NT2/D1 (cell line): ENCODE results near the gene SCP2.

Experiments
- SUZ12 ChIP-seq: IDR thresholded peaks from 2 replicates; pipeline ENCODE4 v1.6.1; 2011; ENCODE audit not compliant: insufficient read length, insufficient read depth; ENCODE audit errors: extremely low read depth
- ZNF274 ChIP-seq: IDR thresholded peaks from 2 replicates; pipeline ENCODE4 v1.6.1; 2011; ENCODE audit warnings: mild to moderate bottlenecking, low read depth, low read length

DNA sequence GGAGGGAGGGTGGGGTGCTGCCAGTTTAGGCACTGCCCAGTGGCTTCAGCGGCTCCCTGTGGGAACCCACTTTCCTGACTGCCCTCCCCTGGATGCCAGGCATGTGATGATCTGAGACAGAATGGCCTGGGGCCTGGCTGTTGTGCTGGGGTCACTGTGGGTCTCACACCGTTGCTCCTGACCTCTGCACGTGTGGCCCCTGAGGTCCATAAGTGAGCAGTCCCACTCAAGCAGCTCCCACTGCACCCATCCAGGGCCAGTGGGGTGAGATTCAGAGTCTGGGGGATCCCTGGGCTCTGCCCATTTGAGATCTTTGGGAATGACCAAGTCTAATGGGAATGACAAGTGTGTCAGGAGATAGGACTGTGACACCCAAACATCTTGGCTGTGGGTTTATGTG is 153.0 kb downstream of the SCP2 start:
- TF ChIP-seq ZNF274 = no peak
- no peak for TF ChIP-seq SUZ12
